TTC549 (cell line): ENCODE results near the gene AK5.

Experiments used
- FAIRE-seq: peaks from 2 replicates; lab custom pipeline; 2012; peaks lifted over from hg19 to GRCh38; lab: Jason Lieb, UNC

AK5 gene, protein sequence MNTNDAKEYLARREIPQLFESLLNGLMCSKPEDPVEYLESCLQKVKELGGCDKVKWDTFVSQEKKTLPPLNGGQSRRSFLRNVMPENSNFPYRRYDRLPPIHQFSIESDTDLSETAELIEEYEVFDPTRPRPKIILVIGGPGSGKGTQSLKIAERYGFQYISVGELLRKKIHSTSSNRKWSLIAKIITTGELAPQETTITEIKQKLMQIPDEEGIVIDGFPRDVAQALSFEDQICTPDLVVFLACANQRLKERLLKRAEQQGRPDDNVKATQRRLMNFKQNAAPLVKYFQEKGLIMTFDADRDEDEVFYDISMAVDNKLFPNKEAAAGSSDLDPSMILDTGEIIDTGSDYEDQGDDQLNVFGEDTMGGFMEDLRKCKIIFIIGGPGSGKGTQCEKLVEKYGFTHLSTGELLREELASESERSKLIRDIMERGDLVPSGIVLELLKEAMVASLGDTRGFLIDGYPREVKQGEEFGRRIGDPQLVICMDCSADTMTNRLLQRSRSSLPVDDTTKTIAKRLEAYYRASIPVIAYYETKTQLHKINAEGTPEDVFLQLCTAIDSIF

DNA sequence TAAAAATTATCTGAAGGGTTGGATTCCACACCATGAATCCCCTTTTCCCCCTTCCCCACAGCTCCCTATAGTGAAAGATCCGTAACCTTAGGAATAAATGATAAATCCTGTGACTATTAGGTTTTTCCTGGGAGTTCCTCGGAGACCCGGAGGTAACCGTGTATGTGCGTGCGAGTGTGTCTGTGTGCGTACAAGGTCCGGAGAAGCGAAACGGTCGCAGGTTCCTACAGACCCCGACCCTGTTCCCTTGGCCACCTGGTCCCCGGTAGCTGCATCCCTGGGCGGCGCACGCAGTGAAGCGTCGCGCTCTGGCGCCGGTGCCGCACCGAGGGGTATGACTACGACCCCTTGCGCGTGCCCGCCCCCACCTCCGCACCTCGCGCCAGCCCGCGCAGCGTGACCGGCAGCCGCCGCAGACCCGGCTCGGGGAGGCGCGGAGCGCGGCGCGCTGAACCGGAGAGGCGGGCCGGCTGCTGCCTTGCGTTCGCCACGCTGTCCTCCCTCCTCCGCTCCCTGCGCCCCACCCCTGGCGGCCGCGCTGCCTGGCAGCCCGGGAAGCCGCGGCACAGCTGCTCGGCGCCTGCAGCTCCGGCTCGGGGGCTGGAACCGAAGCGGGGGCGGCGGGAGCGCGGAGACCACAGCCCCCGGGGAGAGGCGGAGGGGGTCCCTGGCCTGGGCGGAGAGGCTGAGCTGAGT lies at the start of gene AK5:
AK5 (plus strand) TSS at position 529 of the 696 bp plus-strand sequence. CDS start 295 bp downstream, outside the sequence.
- no peak for FAIRE-seq

DNA sequence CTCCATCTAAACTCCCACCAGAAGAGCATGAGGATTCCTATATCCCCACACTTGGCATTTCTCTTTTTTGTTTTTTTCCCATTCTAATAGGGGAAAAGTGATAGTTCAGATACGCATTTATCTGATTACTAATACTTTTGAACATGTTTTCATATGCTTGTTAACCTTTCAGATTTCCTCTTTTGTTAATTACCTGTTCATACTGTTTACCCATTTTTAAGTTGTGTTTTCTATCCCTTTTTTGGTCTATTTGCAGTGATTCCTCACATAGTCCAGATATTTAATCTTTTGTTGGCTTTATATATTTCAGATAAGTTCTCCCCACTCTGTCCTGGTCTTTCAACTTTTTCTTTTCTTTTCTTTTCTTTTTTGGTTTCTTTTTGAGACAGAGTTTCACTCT lies 49.0 kb upstream of the AK5 start:
- no peak for FAIRE-seq

DNA sequence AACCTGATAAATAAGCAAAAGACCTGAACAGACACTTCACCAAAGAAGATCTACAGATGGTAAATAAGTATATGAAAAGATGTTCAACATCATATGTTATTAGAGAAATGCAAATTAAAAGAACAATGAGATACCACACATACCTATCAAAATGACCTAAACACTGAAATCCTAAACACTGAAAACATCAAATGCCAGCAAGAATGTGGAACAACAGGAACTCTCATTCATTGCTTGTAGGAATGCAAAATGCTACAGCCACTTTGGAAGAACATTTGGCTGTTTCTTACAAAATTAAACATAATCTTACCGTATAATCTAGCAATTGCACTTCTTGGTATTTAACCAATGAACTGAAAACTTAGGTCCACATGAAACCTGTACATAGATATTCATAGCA lies 47.7 kb upstream of the AK5 start:
- FAIRE-seq: no peak

DNA sequence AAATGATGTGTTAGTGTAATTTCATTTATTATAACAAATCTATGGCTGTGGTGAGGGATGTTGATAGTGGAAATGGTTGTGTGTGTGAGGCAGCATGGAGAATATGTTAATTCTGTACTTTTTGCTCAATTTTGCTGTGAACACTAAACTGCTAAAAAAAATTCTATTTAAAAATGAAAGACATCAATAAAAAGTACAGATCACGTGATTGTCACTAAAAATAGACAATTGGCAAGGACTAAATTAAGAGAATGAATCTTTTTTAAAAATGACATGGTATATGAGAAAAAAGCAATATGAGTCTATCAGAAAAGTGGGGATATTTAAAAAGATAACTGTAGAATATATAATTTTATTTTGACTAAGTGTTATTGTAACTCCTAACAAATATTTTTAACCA lies 46.9 kb upstream of the AK5 start:
- FAIRE-seq: no peak

DNA sequence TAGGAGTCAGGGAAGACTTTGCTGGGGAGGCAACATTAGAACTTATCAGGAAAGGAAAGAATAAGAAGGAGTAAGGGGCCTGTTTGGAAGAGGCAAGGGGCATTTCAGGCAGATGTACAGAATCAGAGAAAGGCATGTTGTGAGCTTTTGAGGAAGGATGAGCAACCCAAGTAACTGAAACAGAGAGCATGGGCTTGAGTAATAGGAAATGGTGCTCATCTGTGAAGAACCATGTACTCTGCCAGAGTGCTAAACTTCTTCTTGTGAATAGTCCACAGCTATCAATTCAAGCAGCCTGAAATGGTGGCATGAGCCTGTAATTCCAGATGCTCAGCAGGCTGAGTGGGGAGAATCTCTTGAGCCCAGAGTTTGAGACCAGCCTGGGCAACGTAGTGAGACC lies 43.4 kb upstream of the AK5 start:
- FAIRE-seq: no peak

DNA sequence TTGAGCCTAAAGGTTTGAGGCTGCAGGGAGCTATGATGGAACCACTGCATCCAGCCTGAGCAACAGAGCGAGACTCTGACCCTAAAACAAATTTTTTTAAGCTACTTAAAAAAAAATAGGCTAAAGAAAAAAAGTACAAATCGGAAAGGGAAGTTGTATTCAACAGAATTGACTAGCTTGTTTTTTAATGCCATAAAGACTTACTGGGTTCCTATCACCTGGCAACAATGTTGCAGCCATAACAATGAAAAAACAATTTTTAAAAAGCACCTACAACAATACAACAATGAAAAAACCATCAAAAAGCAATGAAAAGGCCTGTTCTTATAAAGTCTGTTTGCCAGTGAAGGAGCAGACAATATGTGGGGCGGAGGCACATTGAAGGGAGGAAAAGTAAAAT lies 42.5 kb upstream of the AK5 start:
- FAIRE-seq: no peak

DNA sequence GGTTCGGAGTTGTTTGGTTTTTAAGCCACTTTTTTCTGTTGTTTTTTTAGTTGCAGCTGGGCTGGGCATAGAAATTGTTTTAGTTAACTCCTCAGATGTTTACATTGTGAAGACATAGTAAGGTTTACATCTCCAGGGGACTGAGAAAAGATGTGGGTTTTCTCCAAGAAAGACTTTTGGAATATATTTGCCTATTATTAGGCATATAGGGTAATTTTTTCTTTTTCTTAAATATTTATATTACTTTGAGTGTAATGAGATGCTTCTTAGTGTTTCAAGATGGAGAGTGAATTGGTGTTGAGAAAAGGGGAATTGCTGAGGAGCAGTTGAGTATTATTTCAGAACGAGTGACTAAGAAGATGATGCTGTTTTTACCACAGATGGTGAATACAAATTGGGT lies 36.0 kb upstream of the AK5 start:
- no peak for FAIRE-seq

DNA sequence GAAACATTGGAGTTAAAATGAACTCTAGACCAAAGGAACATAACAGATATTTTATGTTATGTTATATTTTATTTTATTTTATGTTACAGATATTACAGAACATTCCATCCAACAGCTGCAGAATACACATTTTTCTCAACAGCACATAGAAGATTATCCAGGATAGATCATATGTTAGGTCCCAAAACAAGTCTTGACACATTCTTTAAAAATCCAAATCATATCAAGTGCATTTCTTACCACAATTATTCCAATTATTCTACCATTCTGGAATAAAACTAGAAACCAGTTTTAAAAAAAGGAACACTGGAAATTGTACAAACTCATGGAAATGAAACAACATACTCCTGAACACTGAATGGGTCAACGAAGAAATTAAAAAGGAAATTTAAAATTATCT lies 31.7 kb upstream of the AK5 start:
- FAIRE-seq: no peak

DNA sequence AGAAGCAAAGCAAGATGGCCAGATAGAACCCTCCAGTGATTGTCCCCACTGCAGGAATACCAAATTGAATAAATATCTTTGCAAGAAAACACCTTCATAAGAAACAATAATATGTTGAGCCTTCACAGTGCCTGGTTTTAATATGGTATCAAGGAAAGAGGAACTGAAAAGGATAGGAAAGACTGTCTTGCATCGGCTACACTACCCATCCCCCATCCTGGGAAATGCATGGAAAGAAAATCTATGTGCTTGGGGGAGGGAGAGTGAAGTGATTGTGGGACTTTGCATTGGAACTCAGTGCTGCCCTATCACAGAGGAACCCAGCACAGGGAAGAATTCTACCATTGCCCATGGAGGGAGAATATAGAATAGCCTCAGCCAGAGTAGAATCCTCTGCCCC lies 28.6 kb upstream of the AK5 start:
- no peak for FAIRE-seq

DNA sequence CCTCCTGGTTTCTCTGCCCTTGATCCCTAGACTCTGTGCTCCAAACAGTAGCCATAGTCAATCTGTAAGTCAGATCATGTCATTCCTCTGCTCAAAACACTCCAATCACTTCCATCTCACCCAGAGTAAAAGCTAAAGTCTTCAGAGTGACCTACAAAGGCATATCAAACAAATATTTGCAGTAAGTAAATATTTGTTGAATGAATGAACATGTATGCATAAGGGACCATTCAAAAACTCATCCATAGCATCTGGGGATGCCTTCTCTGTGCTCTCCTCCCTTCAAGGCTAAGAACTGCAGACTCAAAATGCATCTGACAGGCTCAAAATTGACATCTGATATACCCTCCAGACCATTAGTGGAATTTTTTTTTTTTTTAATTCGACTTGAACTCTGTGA lies 18.1 kb upstream of the AK5 start:
- FAIRE-seq: no peak

DNA sequence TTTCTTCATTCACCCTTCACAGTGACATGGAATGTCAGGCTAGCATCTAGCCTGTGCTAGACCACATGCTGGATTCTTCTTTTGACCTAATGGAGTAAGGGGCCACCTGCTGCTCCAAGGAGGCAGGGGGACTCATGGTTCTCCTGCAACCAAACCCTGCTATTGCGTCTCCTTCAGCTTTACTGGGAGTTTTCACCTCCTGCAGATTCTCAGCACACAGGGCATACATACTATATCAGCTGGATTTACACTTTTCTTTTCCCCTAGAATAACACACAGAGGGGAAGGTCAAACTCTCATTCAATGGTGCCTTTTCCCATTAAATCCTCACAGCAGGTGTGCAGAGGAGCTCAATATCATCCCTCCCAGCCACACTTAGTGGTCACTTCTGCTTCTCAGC lies 16.6 kb upstream of the AK5 start:
- no peak for FAIRE-seq

DNA sequence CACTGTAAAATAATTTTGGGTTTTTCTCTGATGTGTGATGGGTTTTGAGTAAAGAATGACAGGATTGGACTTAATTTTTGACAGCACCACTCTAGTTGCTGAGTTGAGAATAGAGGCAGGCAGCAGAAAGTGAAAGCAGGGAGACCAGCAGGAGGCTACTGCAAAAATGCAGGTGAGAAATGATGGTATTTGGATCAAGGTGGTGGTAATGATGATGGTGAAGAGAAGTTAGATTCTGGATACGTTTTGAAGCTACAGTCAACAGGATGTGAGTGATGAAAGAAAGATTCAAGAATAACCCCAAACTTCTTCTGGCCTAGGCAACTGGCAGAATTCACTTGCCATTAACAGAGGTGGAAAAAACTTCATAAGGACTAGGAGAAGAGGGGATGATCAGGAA lies 14.8 kb upstream of the AK5 start:
- no peak for FAIRE-seq

DNA sequence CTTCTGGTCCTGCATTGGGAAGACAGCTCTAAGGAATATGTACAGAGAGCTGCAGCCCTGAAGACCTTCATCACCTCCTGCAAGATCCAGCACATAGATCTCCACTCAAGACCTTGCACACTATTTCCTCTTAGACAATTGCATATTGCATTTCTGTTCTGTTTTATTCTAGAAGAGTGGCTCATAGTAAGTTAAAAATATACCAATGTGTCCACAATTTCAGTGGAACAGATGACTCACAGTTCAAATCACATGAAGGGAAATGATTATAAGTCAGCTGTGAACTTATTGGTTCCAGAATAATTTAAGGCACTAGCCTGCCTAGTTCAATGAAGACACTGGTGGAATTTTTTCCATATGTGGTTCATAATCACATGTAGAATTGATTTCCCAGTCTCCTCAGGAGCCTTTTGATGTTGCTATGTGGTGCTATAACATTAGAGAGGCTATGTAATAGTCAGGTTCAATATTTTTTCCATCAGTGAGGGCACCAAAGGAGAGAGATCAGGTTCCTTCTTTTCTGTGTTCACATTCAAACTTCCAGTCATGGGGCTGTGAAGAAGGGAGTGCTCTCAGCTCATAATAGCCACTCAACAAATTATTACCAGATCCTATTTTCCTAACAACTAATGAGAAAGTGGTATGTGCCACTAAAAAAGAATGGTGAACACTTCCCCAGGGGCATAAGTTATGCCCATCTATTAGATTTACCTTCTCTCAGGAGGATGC lies 9.8 kb upstream of the AK5 start:
- no peak for FAIRE-seq

DNA sequence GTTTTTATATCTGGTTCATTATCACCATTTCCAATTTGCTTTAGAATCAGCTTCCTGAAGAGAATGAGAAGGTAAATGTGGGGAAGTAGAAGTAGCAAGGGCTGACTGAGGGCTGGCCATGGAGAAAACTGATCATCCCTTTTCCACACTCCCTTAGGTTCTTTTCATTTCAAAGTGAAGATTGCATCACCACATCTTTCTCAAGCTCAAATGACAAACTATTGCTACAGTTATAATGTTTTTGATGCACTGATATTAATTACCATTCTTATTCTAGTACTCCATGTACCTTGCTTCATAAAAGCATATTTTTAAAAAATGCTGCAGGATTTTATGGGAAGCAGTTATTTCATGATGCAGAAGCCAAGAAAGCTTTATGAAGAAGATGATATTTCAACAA lies 7.9 kb upstream of the AK5 start:
- FAIRE-seq: no peak

DNA sequence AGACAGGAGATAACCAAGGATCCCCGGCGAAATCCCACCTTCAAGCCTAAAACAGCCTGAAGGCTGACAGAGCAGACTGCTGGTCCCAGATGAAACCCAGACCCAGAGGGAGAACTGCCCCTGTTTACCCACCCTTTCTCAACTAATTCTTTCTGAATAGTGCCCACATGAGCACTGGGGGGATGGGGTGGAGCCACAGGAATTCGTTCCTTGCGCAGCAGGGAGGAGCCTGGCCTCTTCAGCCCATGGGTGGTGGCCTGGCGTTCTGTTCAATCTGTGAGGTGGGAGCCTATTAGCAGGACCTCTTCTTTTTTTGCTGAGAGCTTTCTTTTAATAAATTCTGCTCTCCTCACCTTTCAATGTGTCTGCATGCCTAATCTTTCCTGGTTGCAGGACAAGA lies 6.6 kb upstream of the AK5 start:
- no peak for FAIRE-seq

DNA sequence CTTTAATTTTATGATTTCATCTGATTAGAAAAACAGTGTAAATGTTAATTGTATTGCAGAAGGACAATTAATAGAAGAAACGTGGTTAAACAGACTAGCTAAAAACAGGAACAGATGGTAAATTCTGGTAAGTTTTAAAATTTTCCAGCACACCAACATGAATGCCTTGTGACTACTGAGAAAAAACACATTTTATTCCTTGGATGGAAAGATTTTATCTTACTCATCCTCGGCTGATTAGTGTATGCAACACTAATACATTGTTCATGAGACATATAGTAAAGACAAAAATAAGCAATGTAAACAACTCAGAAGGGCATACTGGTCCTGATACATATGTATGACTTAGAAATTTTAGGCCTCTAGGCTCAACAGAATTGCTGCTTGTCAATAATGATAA lies 4.9 kb upstream of the AK5 start:
- no peak for FAIRE-seq

DNA sequence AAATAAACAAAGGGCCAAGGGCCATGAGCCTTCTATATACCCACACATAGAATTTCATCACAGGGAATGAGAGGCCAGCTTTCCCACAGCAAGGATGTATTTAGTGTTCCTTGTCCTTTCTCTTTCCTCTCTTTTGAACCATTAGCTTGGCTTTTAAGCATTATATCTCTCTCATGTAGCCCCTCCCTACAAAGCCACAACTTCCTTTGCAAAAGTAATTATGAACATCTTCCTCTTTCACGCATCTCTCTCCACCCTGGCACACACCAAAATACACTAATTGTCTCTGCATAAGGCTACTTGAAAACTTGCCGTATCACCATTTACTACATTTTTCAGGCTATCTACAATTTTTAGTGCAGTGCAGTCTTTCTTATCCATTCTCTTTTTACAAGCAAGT lies 1.9 kb upstream of the AK5 start:
- no peak for FAIRE-seq

DNA sequence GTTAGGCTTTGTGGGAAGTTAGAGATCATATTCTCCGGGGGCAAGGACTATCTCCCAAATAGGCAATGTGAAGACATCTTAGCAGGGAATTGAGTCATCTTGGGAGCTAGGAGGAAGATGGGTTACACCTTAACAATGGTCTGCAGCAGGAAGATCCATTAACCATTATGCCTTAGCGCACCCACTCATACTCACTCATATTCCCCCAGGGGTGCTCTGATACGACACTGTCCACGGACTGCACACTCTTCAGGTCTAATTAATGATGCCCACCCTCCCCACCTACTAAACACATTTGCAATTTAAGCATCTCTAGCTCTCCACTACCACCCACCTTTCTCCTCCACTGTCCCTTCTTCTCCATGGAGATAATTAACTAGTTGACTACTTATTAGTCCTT lies 857 bp upstream of the AK5 start:
- no peak for FAIRE-seq

DNA sequence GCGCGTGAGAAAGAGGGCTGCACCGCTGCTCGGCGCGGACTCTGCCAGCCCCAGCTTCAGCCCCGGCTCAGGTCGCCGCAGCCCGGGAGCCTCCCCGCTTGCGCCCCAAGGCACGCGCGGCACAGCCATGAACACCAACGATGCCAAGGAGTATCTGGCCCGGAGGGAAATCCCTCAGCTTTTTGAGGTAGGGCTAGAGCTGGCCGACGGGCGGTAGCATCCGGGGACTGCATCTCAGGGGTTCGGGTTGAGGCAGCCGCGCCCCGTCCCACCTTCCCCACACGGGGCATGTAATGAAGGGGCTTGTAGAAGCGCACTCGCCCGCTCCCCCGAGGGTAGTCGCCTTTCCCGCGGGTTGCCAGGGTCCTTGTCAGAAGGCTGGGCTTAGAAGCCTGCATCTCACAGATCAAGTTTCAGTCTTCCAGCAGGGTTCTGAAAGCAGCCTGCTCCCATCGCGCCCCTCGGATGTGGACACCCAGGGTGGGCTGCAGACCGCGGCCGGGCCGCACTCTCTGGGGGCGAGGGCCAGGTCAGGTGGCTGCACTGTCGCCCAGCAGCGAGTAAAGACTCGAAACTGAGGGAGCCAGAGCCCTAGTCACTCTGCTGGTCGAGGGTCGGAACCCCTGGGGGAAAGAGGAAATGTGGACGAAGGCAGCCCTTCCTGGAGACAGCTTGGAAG lies 507 bp downstream of the AK5 start:
- FAIRE-seq: no peak

DNA sequence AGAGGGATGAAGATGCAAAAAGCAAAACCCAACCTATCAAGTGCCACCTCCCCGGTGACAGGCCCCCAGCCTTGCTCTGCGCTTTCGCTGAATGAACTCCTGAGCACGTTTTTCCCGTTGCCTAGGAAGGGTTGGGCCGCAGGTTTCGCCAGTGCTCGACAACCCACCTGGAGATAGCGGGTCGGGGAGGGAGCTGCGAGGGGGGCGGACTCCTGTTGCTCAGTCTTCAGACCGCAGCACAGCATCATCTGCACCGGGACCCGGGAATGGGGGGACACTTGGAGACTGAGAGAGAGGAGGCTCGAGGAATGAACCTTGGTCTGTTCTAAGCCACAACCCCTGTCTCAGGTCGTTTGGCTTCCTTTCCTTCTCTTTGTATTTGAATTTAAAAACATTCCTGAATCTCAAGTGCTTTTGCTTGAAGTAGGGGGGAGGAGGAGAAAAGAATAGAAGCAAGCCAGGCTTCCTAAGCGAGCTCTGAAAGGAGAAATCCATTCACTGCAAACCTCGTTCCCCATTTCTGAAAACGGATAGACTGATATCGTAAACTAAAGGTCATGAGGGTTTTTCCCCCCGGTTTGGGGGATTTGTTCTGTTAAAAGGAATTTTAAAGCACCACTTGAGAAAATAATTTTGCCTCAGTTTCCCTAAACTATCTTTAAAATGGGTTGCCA lies 1.2 kb downstream of the AK5 start:
- no peak for FAIRE-seq

DNA sequence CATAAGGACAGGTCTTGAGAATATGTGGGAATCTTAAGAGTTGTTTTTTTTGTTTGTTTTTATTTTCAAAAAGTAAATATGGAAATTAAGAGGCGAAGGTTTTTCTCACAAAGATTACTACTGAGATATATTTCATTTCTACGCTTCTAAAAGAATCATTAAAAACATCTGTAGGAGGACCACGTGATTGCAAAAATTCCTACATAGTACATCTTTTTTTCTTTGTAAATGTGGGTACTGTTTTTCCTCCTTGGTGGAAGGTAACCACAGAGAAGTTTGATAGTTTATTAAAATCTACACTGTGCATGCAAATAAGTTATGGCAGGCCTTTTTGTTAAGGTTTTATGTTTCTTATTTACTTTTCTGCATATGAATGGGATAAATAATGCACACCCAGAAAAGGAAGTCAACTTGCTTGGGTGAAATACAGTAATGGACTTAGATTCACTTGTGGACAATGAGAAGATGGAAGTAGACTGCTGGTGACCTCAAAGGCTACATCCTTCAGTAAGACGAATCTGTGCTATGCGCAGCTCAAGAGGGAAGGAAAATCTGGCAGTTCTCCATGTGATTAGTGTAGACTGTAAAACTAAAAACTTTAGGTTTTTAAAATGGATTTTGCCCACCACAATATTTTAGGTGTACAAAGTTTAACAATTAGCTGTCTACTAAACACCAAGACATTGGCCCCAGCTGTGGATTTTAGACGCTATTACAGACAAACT lies 2.0 kb downstream of the AK5 start:
- FAIRE-seq: no peak
